ENCODE results near the gene SPATS2L.

Gene SPATS2L

GRCh38 chr2:200350850-200351285 lies 44.4 kb downstream of the SPATS2L start:
- DNase-seq (ENCODE audit: low read depth): no peak

GRCh38 chr2:200351815-200352214 lies 45.3 kb downstream of the SPATS2L start:
- DNase-seq (ENCODE audit: low read depth): no peak

- DNase-seq (ENCODE audit: low read depth): no peak
Measured at GRCh38 chr2:200352636-200353035, 46.1 kb downstream of the SPATS2L start.

GRCh38 chr2:200353120-200353519 lies 46.6 kb downstream of the SPATS2L start:
- no peak for DNase-seq (ENCODE audit: low read depth)

- no peak for DNase-seq (ENCODE audit: low read depth)
Measured at GRCh38 chr2:200353874-200354273, 47.4 kb downstream of the SPATS2L start.

- DNase-seq (ENCODE audit: low read depth): no peak
Measured at GRCh38 chr2:200354833-200355751, 48.6 kb downstream of the SPATS2L start.

- no peak for DNase-seq (ENCODE audit: low read depth)
Measured at GRCh38 chr2:200356321-200356720, 49.8 kb downstream of the SPATS2L start.

- DNase-seq (ENCODE audit: low read depth): no peak
Measured at GRCh38 chr2:200356857-200357384, 50.4 kb downstream of the SPATS2L start.

GRCh38 chr2:200357845-200358244 lies 51.4 kb downstream of the SPATS2L start:
- DNase-seq (ENCODE audit: low read depth): no peak

GRCh38 chr2:200359552-200359951 lies 53.1 kb downstream of the SPATS2L start:
- no peak for DNase-seq (ENCODE audit: low read depth)

- DNase-seq (ENCODE audit: low read depth): no peak
Measured at GRCh38 chr2:200360364-200360763, 53.9 kb downstream of the SPATS2L start.

GRCh38 chr2:200362202-200362917 lies 55.9 kb downstream of the SPATS2L start:
- DNase-seq (ENCODE audit: low read depth): no peak

- no peak for DNase-seq (ENCODE audit: low read depth)
Measured at GRCh38 chr2:200363279-200363678, 56.8 kb downstream of the SPATS2L start.

- no peak for DNase-seq (ENCODE audit: low read depth)
Measured at GRCh38 chr2:200364142-200364541, 57.6 kb downstream of the SPATS2L start.

- DNase-seq (ENCODE audit: low read depth): no peak
Measured at GRCh38 chr2:200364620-200365019, 58.1 kb downstream of the SPATS2L start.

GRCh38 chr2:200365209-200365608 lies 58.7 kb downstream of the SPATS2L start:
- no peak for DNase-seq (ENCODE audit: low read depth)

- no peak for DNase-seq (ENCODE audit: low read depth)
Measured at GRCh38 chr2:200367155-200367554, 60.7 kb downstream of the SPATS2L start.

GRCh38 chr2:200369886-200370285 lies 63.4 kb downstream of the SPATS2L start:
- DNase-seq (ENCODE audit: low read depth): no peak

GRCh38 chr2:200373231-200373630 lies 66.7 kb downstream of the SPATS2L start:
- DNase-seq (ENCODE audit: low read depth): no peak

GRCh38 chr2:200373973-200374416 lies 67.5 kb downstream of the SPATS2L start:
- DNase-seq (ENCODE audit: low read depth): no peak

GRCh38 chr2:200376513-200377354 lies 70.2 kb downstream of the SPATS2L start:
- DNase-seq (ENCODE audit: low read depth): no peak
